Coronary artery (tissue), 2 donors: ENCODE data around the gene DCT.
"Not testable (repeated sequence)": the region's sequence is repeated elsewhere in the genome, so short reads cannot be mapped to it uniquely, and the experiment has no call there.

Experiments
- DNase-seq: peaks from one replicate; pipeline ENCODE4 v3.0.0-alpha.2; 2017; ENCODE audit warnings: low spot score
- H3K27ac ChIP-seq, 2 donors: fragments of 200-600 bp; sonication (generic); one replicate each; pipeline ENCODE4 v1.5.1; 2016 to 2019
- H3K4me3 ChIP-seq: fragments of 200-600 bp; sonication (generic); 2 replicates; pipeline ENCODE4 v1.5.1; 2016; ENCODE audit warnings: mild to moderate bottlenecking, moderate library complexity
- TF ChIP-seq, protein P1 (sequence below): fragments of 200-600 bp; sonication (generic); IDR thresholded peaks from one replicate; pipeline ENCODE4 v1.5.1; 2019; ENCODE audit warnings: antibody characterized with exemption

Gene DCT

DNA sequence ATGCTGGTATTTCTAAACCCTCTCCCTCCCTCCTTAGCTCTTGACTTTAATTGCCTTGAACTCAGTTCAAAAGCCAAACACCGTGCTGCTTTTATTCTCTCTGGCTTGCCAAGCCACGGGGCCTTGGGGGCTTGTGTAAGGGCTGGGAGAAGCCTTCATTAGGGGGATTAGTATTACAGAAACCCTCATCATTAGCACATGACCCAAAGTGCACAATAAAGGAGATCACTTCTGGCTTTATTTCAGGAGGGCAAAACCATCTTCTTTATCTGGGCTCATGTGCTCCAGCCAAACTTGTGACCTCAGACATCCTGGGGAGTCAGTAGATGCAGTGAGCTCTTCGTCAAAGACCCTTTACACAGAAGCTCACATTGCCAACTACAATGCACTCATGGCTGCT lies at the start of gene DCT:
TSS of gene DCT (minus strand) at position 67 of the 400 bp plus-strand sequence. CDS start 427 bp downstream, outside the sequence.
- no peak within 1 kb of the TSS for H3K27ac ChIP-seq
- DNase-seq: no peak
- H3K4me3 ChIP-seq: no peak within 1 kb of the TSS
- TF ChIP-seq, protein P1, sequence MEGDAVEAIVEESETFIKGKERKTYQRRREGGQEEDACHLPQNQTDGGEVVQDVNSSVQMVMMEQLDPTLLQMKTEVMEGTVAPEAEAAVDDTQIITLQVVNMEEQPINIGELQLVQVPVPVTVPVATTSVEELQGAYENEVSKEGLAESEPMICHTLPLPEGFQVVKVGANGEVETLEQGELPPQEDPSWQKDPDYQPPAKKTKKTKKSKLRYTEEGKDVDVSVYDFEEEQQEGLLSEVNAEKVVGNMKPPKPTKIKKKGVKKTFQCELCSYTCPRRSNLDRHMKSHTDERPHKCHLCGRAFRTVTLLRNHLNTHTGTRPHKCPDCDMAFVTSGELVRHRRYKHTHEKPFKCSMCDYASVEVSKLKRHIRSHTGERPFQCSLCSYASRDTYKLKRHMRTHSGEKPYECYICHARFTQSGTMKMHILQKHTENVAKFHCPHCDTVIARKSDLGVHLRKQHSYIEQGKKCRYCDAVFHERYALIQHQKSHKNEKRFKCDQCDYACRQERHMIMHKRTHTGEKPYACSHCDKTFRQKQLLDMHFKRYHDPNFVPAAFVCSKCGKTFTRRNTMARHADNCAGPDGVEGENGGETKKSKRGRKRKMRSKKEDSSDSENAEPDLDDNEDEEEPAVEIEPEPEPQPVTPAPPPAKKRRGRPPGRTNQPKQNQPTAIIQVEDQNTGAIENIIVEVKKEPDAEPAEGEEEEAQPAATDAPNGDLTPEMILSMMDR: no peak

DNA sequence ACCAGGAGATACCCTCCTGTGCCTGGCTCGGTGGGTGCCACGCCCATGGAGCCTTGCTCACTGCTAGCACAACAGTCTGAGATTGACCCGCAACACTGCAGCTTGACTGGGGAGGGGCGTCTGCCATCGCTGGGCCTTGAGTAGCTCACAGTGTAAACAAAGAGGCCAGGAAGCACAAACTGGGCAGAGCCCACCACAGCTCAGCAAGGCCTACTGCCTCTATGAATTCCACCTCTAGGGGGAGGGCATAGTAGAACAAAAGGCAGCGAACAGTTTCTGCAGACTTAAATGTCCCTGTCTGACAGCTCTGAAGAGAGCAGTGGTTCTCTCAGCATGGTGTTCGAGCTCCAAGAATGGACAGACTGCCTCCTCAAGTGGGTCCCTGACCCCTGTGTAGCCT lies 47.5 kb upstream of the DCT start:
- not testable (repeated sequence) for H3K4me3 ChIP-seq, DNase-seq, H3K27ac ChIP-seq

DNA sequence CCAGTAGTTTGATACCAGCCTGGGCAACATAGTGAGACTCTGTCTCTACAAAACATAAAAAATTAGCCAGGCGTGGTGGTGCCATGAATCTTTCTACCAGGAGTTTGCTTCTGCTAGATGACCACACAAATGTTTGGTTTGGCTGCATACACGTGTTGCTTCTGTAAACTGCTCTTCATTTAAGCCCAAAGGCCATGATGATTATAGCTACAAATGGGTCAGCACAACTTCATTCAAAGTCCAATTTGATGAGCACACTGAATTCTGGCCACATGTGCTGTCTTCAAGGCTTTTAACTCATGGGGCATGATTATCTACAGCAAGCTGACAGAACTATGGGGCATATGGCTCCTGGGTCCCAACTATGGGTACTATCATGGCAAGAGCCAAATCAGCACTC lies 46.3 kb upstream of the DCT start:
- TF ChIP-seq, protein P1: no peak
- no peak for DNase-seq
- H3K4me3 ChIP-seq: no peak overlapping the region
- H3K27ac ChIP-seq: no peak overlapping the region

DNA sequence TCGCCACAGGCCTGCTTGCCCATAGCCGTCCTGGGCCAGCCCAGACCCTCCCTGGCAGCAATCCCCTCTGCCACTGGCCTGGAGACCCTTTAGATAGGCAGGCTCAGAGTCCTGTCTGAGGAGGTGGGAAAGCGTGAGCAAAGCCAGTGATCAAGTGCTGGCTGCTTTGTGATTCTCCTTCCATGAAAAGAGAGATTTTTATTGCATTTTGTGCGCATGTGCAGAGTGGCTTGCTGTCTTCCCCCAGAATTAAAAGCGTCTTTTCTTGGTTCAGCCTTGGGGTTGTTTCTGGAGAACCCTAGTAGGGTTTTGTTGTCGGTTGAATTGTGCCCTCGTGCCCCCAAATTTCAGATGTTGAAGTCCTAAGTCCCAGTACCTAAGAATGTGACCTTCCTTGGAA lies 44.9 kb upstream of the DCT start:
- TF ChIP-seq, protein P1: no peak
- no peak overlapping the region for H3K27ac ChIP-seq
- DNase-seq: no peak
- H3K4me3 ChIP-seq: no peak overlapping the region

DNA sequence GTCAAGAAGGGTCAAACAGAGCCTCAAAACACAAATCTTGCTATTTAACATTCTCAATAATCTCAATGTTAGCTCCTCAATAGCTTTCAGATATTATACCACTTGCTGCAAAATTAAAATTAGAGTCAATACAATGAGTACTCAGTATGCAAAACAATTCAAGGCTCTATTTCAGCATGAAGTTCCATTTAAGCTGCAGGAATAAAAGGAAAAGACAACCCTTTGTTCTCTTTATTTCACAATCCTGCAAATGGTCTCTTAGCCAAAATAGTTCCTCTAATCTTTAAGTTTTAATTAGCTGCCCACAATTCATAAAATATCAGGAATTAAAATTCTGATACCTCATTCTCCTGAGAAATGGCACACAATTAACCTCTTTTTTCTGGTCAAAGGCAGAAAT lies 40.5 kb upstream of the DCT start:
- TF ChIP-seq, protein P1: no peak
- Histone ChIP-seq H3K27ac (no peak overlapping the region), H3K4me3 (no peak overlapping the region)
- no peak for DNase-seq

DNA sequence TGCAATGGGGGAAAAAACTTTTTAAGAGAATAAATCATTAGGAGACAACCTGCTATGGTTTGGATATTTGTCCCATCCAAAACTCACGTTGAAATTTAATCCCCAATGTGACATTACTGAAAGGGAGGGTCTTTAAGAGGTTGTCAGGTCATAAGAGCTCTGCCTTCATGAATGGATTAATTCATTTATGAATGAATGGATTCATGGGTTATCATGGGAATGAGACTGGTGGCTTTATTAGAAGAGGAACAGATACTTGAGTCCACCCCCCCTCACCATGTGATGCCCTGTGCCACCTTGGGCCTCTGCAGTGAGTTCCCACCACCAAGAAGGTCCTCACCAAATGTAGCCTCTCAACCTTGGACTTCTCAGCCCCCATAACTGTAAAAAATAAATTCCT lies 37.0 kb upstream of the DCT start:
- TF ChIP-seq, protein P1: no peak
- DNase-seq: no peak
- Histone ChIP-seq H3K27ac (no peak overlapping the region), H3K4me3 (no peak overlapping the region)

DNA sequence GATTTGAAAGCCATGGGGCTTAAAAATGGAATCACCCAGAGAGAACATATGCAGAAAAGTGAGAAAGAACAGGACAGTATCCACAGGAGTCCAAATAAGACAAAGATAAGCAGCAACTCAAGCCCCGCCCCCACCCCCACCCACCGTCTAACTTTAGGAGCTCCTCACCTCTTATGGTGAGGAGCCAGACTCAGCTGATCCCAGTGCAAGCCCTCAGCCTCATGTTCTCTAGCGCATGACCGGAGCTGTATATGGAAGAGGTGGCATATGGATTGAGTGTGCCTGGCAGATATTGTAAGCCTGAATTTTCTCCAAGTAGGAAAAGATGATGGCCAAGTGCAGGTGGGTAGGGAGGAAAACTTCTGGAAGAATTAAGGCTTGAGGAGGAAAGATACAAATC lies 36.4 kb upstream of the DCT start:
- TF ChIP-seq, protein P1: no peak
- no peak overlapping the region for H3K4me3 ChIP-seq
- H3K27ac ChIP-seq: no peak overlapping the region
- no peak for DNase-seq

DNA sequence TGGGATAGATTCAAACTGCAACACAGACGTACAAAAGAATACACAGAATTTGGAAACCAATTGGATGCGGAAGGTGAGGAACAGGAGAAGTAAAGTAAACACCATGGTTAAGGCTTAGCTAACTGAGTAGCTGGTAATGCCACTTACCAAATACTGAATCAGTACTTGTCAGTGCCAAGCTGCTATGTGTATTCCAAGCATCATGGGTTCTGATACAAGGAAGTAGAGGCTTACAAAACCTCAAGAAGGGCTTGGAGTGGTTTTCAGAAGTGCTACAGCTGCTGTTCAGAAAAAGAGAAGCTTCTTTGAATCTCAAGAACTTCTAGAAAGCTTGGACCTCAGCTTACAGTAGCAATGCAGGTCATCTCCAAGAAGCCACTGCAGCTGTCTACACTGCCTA lies 35.9 kb upstream of the DCT start:
- Histone ChIP-seq H3K4me3 (no peak overlapping the region), H3K27ac (no peak overlapping the region)
- no peak for DNase-seq
- TF ChIP-seq, protein P1: no peak
